ENCODE data around the gene KCNMB2. TPM values are rescaled to one million over a fixed set of nuclear protein-coding genes. Genes with fewer than 3 reads are reported as not detected.

KCNMB2 gene
- polyA plus RNA-seq, 2 of the 4 experiments (the other 2 are of a cell fraction): not detected

GRCh38 chr3:178665747-178666146 lies 129.5 kb downstream of the KCNMB2 start (continued):
- no peak for TF ChIP-seq CBX2 (IDR thresholded peaks at IDR 0.05; ENCODE audit: borderline replicate concordance, low read depth)
- TF ChIP-seq MAZ (IDR thresholded peaks at IDR 0.05; ENCODE audit: borderline replicate concordance, low read depth, low read length): no peak
- TF ChIP-seq HOXB5 (CRISPR knock-in tag; IDR thresholded peaks at IDR 0.05): no peak

DNA sequence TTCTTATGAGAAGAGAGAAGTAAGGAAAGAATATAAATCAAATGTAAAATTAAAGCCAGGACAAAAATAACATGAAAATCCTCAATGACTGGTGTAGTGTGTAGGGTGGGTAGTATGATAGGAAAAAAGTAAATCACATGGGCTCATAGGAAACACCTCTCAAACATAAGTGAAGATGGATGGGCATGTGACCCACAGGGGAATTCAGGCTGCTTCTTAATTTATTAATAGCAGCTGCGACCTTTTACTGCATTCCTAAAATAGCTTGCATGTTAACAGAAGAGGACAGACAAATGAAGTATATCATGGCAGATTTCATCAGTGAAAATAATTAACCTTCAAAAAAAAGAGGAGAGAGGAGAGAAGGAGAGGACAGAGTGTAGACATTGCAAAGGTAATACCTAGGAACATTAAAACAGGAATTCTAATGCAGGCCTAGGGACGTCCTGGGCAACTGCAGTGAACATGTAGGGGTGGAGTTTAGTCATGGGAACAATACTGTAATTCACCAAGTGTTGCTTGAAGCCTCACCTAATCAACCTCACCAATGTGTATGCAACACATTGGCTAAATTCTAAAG lies 132.9 kb downstream of the KCNMB2 start:
- TF ChIP-seq HEYL (CRISPR knock-in tag; IDR thresholded peaks at IDR 0.05) (no peak), ZC3H11A (IDR thresholded peaks at IDR 0.05) (no peak), EP300 (IDR thresholded peaks at IDR 0.05) (no peak), MYC (IDR thresholded peaks at IDR 0.05; ENCODE audit: borderline replicate concordance, low read length) (no peak), RCOR1 (IDR thresholded peaks at IDR 0.05; ENCODE audit: low read depth, low read length) (no peak), FOSL2 (IDR thresholded peaks at IDR 0.05) (no peak), FOSL2 (CRISPR knock-in tag; IDR thresholded peaks at IDR 0.05) (no peak), CHD4 (IDR thresholded peaks at IDR 0.05; ENCODE audit: borderline replicate concordance) (no peak), NFE2L2 (conservative IDR thresholded peaks at IDR 0.05; ENCODE audit: low read length) (no peak), HDAC2 (IDR thresholded peaks at IDR 0.05) (no peak), FOXS1 (CRISPR knock-in tag; IDR thresholded peaks at IDR 0.05) (no peak), CBX2 (IDR thresholded peaks at IDR 0.05; ENCODE audit: borderline replicate concordance, low read depth) (no peak), ZNF302 (CRISPR knock-in tag; IDR thresholded peaks at IDR 0.05) (no peak), EHF (CRISPR knock-in tag; IDR thresholded peaks at IDR 0.05) (no peak)
- TF ChIP-seq, protein P1, sequence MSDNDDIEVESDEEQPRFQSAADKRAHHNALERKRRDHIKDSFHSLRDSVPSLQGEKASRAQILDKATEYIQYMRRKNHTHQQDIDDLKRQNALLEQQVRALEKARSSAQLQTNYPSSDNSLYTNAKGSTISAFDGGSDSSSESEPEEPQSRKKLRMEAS (IDR thresholded peaks at IDR 0.05): no peak
- TF ChIP-seq, protein P2, sequence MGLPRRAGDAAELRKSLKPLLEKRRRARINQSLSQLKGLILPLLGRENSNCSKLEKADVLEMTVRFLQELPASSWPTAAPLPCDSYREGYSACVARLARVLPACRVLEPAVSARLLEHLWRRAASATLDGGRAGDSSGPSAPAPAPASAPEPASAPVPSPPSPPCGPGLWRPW (IDR thresholded peaks at IDR 0.05): no peak
- no peak overlapping the region for H3K4me2 ChIP-seq
- no peaks in the 10 kb centered on the region for H3K9me3 ChIP-seq
- 2% methylated on average over 2 of the region's 2 CpGs for WGBS (ENCODE audit: missing lambda C conversion rate)
- H3K4me1 ChIP-seq: no peaks in the 10 kb centered on the region
- DNase-seq (ENCODE audit: low read depth in 1 of 2, low spot score in 1 of 2) (no peak), FAIRE-seq (no peak), ATAC-seq (no peak)
- H3K27ac ChIP-seq: no peak overlapping the region
- no peak overlapping the region for H3K4me3 ChIP-seq
- POLR2A ChIA-PET: no interaction called here
- CTCF ChIA-PET: no interaction called here

DNA sequence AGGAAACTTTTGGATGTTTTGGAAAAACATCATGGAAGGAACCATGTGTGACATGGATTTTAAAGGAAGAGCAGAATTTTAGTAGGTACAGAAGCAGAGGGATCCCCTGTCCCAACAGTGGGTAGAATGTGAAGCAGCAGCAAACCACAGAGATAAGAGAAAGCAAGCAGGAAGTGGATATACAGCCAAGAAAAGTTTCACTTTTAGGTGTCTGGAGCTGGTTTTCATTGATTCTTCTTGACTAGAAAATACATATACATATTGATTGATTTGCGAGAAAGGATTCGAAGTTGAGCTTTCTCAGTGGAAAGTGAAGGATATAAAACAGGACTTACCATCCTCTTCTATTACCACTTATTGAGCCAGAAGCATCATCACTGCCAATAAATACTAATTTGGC lies 133.5 kb downstream of the KCNMB2 start:
- TF ChIP-seq ZSCAN20 (CRISPR knock-in tag; IDR thresholded peaks at IDR 0.05) (no peak), MAFK (IDR thresholded peaks at IDR 0.05; ENCODE audit: partially characterized antibody) (no peak), CHD2 (IDR thresholded peaks at IDR 0.05; ENCODE audit: low read length, partially characterized antibody) (no peak), KDM1A (IDR thresholded peaks at IDR 0.05; ENCODE audit: low read depth) (no peak), FOXS1 (CRISPR knock-in tag; IDR thresholded peaks at IDR 0.05) (no peak), HOXA7 (CRISPR knock-in tag; IDR thresholded peaks at IDR 0.05) (no peak), SREBF2 (IDR thresholded peaks at IDR 0.05) (no peak), TP53 (CRISPR knock-in tag; IDR thresholded peaks at IDR 0.05) (no peak), EHMT2 (IDR thresholded peaks at IDR 0.05; ENCODE audit: low read depth) (no peak), RCOR1 (IDR thresholded peaks at IDR 0.05; ENCODE audit: low read depth, low read length) (no peak), RFX5 (IDR thresholded peaks at IDR 0.05) (no peak), MAZ (IDR thresholded peaks at IDR 0.05; ENCODE audit: borderline replicate concordance, low read depth, low read length) (no peak), EP300 (IDR thresholded peaks at IDR 0.05) (no peak), TFCP2L1 (CRISPR knock-in tag; IDR thresholded peaks at IDR 0.05) (no peak), HOXB5 (CRISPR knock-in tag; IDR thresholded peaks at IDR 0.05) (no peak)
- TF ChIP-seq, protein P3, sequence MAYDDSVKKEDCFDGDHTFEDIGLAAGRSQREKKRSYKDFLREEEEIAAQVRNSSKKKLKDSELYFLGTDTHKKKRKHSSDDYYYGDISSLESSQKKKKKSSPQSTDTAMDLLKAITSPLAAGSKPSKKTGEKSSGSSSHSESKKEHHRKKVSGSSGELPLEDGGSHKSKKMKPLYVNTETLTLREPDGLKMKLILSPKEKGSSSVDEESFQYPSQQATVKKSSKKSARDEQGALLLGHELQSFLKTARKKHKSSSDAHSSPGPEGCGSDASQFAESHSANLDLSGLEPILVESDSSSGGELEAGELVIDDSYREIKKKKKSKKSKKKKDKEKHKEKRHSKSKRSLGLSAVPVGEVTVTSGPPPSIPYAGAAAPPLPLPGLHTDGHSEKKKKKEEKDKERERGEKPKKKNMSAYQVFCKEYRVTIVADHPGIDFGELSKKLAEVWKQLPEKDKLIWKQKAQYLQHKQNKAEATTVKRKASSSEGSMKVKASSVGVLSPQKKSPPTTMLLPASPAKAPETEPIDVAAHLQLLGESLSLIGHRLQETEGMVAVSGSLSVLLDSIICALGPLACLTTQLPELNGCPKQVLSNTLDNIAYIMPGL (CRISPR knock-in tag; IDR thresholded peaks at IDR 0.05; ENCODE audit: borderline replicate concordance): no peak
- TF ChIP-seq, protein P4, sequence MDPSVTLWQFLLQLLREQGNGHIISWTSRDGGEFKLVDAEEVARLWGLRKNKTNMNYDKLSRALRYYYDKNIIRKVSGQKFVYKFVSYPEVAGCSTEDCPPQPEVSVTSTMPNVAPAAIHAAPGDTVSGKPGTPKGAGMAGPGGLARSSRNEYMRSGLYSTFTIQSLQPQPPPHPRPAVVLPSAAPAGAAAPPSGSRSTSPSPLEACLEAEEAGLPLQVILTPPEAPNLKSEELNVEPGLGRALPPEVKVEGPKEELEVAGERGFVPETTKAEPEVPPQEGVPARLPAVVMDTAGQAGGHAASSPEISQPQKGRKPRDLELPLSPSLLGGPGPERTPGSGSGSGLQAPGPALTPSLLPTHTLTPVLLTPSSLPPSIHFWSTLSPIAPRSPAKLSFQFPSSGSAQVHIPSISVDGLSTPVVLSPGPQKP (IDR thresholded peaks at IDR 0.05; ENCODE audit: low read depth, low read length): no peak
- FAIRE-seq: no peak
- ChIA-PET CTCF (no interaction called here), POLR2A (no interaction called here)
- no peak overlapping the region for H3K27ac ChIP-seq
- WGBS (ENCODE audit: missing lambda C conversion rate): 52% methylated on average over 2 of the region's 2 CpGs
- no peak for DNase-seq (ENCODE audit: low read depth in 1 of 2, low spot score in 1 of 2)
- no peak overlapping the region for H3K4me2 ChIP-seq
- no peak for ATAC-seq
- H3K4me3 ChIP-seq: no peak overlapping the region
- H3K9me3 ChIP-seq: no peaks in the 10 kb centered on the region
- H3K4me1 ChIP-seq: no peaks in the 10 kb centered on the region

All from A549 (cell line).